DOHH2 (cell line): Measurements from ENCODE around the gene SLC13A4.

Source experiments
- CTCF ChIP-seq: fragments of 200-600 bp; sonication (generic); IDR thresholded peaks from one replicate; pipeline ENCODE4 v1.5.1; 2014; ENCODE audit warnings: antibody characterized with exemption, mild to moderate bottlenecking, low read depth, low read length; ENCODE audit not compliant: poor library complexity, severe bottlenecking
- EZH2phosphoT487 ChIP-seq: fragments of 200-600 bp; sonication (generic); IDR thresholded peaks from 2 replicates; pipeline ENCODE4 v1.6.1; 2017; ENCODE audit warnings: borderline replicate concordance, mild to moderate bottlenecking, antibody characterized with exemption, low read length, moderate library complexity, mixed read lengths

GRCh38 chr7:135734343-135734689 lies 6.3 kb upstream of the SLC13A4 start:
- TF ChIP-seq CTCF (no peak), EZH2phosphoT487 (no peak)
